OCI-LY3 (cell line): ENCODE results near the gene PLEKHG3.

Source experiments
- EZH2phosphoT487 ChIP-seq: fragments of 200-600 bp; shearing (Covaris generic); IDR thresholded peaks from 2 replicates; pipeline ENCODE4 v1.6.1; 2018; ENCODE audit warnings: antibody characterized with exemption, mixed run types, low read depth
- TF ChIP-seq, protein P1 (sequence below): fragments of 200-600, 300-600 bp; sonication (generic); IDR thresholded peaks from 2 replicates; pipeline ENCODE4 v1.5.1; 2014; ENCODE audit warnings: antibody characterized with exemption, low read length, low read depth

DNA sequence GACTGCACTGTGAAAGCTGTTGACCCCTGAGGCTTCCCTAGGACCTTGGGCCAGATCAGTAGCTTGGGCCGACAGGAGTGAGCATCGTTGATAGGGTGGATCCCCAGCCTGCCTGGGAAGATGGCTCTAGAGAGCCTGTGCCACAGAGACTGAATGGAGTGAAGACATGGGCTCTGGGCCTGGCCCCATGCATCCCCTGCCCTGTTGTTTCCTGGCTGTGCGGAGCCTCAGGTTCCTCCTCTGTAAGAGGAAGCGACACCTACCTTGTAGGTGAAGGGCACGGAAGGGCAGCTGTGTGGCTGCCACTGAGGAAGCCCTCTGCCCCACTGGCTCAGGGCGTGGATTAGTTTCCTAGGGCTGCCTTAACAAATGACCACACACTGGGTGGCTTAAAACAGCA, 23.9 kb downstream of the PLEKHG3 start:
- TF ChIP-seq, protein P1, sequence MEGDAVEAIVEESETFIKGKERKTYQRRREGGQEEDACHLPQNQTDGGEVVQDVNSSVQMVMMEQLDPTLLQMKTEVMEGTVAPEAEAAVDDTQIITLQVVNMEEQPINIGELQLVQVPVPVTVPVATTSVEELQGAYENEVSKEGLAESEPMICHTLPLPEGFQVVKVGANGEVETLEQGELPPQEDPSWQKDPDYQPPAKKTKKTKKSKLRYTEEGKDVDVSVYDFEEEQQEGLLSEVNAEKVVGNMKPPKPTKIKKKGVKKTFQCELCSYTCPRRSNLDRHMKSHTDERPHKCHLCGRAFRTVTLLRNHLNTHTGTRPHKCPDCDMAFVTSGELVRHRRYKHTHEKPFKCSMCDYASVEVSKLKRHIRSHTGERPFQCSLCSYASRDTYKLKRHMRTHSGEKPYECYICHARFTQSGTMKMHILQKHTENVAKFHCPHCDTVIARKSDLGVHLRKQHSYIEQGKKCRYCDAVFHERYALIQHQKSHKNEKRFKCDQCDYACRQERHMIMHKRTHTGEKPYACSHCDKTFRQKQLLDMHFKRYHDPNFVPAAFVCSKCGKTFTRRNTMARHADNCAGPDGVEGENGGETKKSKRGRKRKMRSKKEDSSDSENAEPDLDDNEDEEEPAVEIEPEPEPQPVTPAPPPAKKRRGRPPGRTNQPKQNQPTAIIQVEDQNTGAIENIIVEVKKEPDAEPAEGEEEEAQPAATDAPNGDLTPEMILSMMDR = no peak
- no peak for TF ChIP-seq EZH2phosphoT487
